ENCODE results near the gene CNOT4.

DNA sequence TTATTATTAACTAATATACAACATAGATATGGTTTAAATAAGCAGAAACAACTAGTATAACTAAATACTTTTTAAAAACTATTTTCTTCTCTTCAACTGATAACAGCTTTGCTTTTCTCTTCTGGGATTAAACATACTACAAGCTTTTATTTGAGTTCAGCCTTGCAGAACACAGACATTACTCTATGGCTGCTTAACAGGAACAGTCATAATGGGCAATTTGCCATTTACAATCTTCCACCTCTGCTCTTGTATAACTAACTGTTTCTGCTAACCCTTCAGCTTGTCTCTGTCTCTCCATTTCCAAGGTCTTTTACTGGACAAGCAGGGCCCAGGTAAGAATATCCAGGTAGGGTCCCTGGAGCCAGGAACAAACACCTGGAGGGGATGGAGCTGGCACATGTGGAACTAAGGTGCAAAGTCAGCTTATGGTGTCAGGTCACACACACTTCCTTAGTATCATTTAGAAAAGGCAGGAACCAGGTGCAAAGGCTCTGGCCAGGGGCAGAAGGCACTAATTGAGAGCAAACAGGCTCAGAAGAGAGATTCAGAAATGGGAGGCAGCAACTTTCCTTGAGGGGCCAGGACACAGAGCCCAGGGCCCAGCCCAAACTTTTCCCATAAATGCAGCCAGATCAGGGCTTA lies 183.1 kb downstream of the CNOT4 start:
- TF ChIP-seq, protein P1, sequence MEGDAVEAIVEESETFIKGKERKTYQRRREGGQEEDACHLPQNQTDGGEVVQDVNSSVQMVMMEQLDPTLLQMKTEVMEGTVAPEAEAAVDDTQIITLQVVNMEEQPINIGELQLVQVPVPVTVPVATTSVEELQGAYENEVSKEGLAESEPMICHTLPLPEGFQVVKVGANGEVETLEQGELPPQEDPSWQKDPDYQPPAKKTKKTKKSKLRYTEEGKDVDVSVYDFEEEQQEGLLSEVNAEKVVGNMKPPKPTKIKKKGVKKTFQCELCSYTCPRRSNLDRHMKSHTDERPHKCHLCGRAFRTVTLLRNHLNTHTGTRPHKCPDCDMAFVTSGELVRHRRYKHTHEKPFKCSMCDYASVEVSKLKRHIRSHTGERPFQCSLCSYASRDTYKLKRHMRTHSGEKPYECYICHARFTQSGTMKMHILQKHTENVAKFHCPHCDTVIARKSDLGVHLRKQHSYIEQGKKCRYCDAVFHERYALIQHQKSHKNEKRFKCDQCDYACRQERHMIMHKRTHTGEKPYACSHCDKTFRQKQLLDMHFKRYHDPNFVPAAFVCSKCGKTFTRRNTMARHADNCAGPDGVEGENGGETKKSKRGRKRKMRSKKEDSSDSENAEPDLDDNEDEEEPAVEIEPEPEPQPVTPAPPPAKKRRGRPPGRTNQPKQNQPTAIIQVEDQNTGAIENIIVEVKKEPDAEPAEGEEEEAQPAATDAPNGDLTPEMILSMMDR (IDR thresholded peaks at IDR 0.05) = no peak
- TF ChIP-seq POLR2A (IDR thresholded peaks at IDR 0.05) = no peak

Measured in body of pancreas (tissue), 4 donors.